Posterior cingulate gyrus (tissue), 11 donors: Measurements from ENCODE around the gene FGF10.

Source experiments
- DNase-seq, 10 donors: peaks; one replicate each; pipeline versions ENCODE4 v3.0.0 to v3.0.0-alpha.2; 2020 to 2021; ENCODE audit warnings: mixed read lengths in 3 of 10
- intact Hi-C: fragments of 100-400 bp; cut with DNase I; formaldehyde crosslinking; loops from one replicate; pipeline ENCODE4 v1.15.1; 2023

FGF10 gene

GRCh38 chr5:44360919-44361318 lies 28.3 kb downstream of the FGF10 start:
- intact Hi-C loops, result no loop called here
- no peak for DNase-seq

- intact Hi-C loops, result no loop called here
- no peak for DNase-seq
Measured at GRCh38 chr5:44358421-44358820, 30.8 kb downstream of the FGF10 start.

- intact Hi-C loops, result no loop called here
- DNase-seq, result no peak
Measured at GRCh38 chr5:44356231-44356630, 33.0 kb downstream of the FGF10 start.

DNA sequence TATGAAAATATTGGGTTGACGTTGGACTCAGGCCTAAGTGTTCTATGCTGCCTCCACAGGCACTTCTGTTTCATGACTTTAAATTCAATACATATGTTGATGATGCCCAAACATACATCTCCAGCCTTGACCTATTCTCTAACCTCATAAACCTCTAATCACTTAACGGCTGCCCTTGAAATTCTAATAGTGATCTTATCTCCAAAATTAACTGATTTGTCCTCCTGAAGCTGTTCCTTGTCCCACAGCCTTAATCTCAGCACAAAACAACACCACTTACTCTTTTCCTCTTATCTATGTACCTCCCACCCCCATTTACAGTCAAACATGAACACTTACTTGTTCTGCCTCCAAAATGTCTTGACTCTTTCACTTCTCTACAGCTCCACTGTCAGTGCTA lies 43.3 kb downstream of the FGF10 start:
- intact Hi-C loops, result no loop called here
- DNase-seq, result no peak

- DNase-seq, result no peak
- intact Hi-C loops, result no loop called here
Measured at GRCh38 chr5:44336708-44337107, 52.5 kb downstream of the FGF10 start.

DNA sequence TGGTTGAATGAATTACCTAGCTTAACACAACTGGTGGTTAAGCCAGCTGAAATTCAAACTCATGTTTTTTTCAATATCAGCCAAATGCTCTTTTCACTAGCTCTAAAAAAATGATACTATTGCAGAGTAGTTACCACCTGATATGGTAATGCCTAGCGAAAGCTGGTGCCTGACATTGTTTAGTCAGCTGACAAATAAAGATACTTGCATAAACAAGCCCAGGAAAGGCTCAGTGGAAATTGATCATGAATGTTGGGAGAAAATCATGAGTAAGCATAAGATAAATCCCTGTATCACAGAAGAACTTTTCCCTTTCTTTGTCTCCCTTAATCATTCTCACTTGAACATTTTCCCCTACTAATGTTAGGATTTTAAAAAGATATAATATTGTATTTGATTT lies 54.6 kb downstream of the FGF10 start:
- DNase-seq, result no peak

GRCh38 chr5:44332285-44332971 lies 56.8 kb downstream of the FGF10 start:
- intact Hi-C loops, result no loop called here
- DNase-seq, result no peak

More for the DNA sequence above, 54.6 kb downstream of the FGF10 start:
- intact Hi-C loops, result no loop called here

GRCh38 chr5:44331471-44332050 lies 57.7 kb downstream of the FGF10 start:
- intact Hi-C loops, result no loop called here
- DNase-seq, result no peak

DNA sequence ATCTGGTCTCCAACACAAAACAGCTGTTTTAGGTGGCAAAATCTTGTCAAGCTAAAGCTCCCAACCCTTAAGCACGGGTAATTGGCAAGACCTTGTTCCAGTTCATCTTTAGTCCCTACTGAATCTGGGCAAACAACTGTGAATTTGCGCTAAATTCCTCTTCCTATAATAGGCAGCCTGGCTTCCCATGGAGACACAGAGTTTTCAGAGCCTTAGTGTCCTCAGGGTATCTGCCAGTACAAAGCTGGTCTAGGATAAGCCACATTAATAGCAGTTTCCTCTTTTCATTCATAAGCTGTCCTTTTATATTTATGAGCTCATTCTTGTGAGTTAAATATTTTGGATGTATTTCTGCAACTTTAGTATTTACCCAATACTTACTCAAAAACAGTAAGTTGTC lies 59.5 kb downstream of the FGF10 start:
- DNase-seq, result no peak
- intact Hi-C loops, result no loop called here

DNA sequence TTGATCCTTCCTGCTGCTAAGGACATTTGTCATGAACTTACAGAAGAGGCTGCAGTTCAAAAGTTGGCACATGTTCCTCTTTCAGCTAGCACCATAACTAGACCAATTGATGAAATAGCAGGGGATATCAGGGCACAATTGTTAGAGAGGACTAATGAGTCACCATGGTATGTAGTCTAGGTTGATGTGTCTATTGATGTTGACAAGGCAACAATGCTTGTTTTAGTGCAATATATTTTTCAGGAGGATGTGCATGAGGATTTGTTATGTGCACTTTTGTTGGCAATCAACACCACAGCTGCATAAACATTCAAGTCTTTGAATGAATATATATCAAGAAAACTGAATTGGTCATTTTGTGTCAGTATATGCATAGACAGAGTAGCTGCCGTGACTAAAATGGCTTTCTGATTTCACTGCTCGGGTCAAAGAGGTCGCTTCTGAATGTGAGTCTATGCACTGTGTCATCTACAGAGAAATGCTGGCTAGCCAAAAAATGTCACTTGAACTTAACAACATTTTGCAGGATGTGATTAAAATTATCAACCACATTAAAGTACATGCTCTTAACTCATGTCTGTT lies 68.0 kb downstream of the FGF10 start:
- intact Hi-C loops, result no loop called here

DNA sequence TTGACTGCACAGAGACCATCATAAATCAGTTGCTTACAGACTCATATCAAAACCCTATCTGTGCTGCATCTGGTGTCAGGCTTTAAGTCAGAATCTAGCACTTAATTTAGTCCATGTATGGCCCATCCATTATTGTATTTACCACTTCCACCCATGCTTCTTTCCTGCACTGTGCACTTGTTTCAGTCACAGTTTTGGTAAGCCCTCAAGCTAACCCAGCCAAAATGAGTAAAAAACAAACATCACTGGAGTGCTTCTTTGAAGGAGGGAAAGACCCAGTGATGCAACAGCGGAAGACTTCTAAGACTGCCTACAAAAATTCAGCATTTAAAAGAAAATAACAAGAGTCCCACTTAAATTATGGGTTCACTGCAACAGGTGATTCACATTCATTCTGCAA lies 69.0 kb downstream of the FGF10 start:
- no peak for DNase-seq
- intact Hi-C loops, result no loop called here

More for the DNA sequence above, 68.0 kb downstream of the FGF10 start:
- no peak for DNase-seq

- DNase-seq, result no peak
- intact Hi-C loops, result no loop called here
Measured at GRCh38 chr5:44318883-44319282, 70.3 kb downstream of the FGF10 start.

DNA sequence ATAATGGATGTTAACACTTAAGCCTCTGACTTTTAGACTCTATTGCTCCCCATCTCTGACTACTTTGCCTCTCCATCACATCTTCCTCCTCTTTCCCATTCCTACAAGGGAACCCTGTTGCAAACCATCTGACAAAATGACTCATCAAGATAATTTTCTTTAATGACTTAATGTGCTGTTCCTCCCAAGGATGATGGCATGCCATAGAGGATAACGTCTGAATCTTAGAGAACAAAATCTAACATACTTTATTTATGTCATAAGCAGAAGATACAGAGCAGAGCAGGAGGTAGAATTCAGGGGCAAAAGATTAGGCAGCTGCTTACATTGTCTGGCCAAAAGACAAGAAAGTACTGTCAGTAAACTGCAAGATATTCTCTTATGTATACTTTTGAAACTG lies 76.8 kb downstream of the FGF10 start:
- no peak for DNase-seq
- intact Hi-C loops, result no loop called here

DNA sequence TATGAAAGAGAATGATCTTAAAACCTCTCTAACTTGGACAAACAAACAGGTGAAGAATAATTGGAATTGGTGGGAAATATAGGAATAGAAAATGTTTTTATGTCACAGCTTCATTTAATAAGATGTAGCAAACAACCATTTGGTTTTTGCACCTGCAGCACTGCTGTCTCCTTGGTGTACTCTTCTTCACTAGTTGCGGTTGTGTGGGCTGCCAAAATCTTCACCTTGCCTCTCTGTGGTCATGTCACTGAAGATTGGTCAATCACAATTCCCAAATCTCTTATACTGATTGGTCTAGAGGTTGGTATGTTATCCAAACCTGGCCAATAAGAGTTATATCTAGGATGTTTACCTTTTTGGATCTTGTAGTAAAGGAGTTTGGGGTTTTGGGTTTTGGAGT lies 88.7 kb downstream of the FGF10 start:
- intact Hi-C loops, result no loop called here
- no peak for DNase-seq

GRCh38 chr5:44299394-44299793 lies 89.8 kb downstream of the FGF10 start:
- intact Hi-C loops, result no loop called here
- DNase-seq, result no peak

DNA sequence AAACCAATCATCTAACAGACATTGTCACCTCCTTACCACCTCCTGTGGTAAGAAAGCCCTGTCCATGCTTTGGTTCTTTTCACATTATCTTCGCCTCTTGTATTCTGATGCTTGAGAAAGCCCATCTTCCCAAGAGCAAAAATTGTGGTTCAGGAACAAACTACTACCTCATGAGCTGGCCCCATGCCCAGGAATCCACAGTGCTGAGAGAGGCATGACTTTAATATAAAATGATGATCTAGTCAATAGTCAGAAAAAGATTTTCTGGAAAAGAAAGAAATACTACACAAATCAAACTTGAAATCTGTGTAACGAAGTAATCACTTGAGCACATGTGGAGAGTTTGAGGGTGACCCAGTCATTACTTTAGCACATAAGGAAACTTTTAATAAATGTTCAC lies 94.7 kb downstream of the FGF10 start:
- intact Hi-C loops, result no loop called here
- DNase-seq, result peak in 3 of 10 donors; percentile 6 to 48 (median 48)

DNA sequence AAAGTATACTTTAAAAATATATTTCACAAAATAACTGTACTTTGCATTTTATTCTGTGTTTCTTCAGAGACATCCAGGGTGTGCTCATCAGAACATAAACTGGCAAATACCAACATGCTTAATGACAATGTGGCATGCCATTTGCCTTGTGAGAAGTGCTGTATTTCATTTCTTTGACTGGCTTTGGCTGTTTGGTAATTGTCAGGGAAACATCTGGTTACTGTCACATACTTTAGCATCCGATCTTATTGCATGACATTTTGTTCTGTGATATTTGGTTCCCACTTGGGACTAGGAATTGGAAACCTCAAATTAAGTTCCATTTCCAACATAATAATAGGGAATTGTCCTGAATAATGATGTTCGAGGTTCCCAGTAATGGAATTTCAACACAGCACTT lies 96.5 kb downstream of the FGF10 start:
- intact Hi-C loops, result no loop called here
- no peak for DNase-seq

- intact Hi-C loops, result no loop called here
- no peak for DNase-seq
Measured at GRCh38 chr5:44278469-44278868, 110.8 kb downstream of the FGF10 start.

- no peak for DNase-seq
- intact Hi-C loops, result no loop called here
Measured at GRCh38 chr5:44275908-44276307, 113.3 kb downstream of the FGF10 start.

DNA sequence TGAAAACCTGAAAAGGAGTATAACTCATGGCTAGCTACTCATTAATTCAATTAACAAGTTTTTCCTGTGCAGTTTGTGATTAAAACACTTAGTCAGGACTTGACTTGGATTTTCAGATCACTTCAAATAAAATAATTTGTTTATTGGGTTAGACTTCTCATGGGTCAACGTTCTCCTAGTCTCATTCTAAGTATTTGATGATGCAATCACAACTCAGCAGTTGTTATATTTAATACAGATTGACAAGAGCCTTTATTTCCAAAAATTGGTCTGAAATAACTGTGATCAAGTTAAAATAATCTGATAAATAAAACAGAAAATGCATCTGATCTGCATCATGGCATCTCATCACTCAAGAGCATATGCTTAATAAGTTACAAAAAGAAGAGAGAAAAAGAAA lies 113.9 kb downstream of the FGF10 start:
- intact Hi-C loops, result no loop called here
- DNase-seq, result no peak

GRCh38 chr5:44267909-44268308 lies 121.3 kb downstream of the FGF10 start:
- intact Hi-C loops, result no loop called here
- DNase-seq, result no peak

- no peak for DNase-seq
- intact Hi-C loops, result no loop called here
Measured at GRCh38 chr5:44266882-44267576, 122.2 kb downstream of the FGF10 start.
